ENCODE measurements around the gene RPL29.
"Not testable (repeated sequence)": the region's sequence is repeated elsewhere in the genome, so short reads cannot be mapped to it uniquely, and the experiment has no call there.

Gene RPL29

DNA sequence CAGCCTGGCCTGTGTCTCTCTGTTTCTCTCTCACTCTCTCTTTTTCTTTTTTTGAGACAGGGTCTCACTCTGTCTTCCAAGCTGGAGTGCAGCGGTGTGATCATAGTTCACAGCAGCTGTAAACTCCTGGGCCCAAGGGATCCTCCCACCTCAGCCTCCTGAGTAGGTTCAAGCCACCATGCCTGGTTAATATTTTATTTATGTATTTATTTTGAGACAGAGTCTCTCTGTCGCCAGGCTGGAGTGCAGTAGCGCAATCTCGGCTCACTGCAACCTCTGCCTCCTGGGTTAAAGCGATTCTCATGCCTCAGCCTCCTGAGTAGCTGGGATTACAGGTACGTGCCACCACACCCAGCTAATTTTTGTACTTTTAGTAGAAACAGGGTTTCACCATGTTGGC is 38.1 kb upstream of the RPL29 start:
- not testable (repeated sequence) for H3K27me3 Mint-ChIP-seq (ENCODE audit: low read depth); H3K27ac Mint-ChIP-seq; H3K4me1 Mint-ChIP-seq (ENCODE audit: low read depth); DNase-seq (ENCODE audit: low spot score); H3K9me3 Mint-ChIP-seq; H3K4me3 Mint-ChIP-seq; H3K36me3 Mint-ChIP-seq (ENCODE audit: low read depth)

DNA sequence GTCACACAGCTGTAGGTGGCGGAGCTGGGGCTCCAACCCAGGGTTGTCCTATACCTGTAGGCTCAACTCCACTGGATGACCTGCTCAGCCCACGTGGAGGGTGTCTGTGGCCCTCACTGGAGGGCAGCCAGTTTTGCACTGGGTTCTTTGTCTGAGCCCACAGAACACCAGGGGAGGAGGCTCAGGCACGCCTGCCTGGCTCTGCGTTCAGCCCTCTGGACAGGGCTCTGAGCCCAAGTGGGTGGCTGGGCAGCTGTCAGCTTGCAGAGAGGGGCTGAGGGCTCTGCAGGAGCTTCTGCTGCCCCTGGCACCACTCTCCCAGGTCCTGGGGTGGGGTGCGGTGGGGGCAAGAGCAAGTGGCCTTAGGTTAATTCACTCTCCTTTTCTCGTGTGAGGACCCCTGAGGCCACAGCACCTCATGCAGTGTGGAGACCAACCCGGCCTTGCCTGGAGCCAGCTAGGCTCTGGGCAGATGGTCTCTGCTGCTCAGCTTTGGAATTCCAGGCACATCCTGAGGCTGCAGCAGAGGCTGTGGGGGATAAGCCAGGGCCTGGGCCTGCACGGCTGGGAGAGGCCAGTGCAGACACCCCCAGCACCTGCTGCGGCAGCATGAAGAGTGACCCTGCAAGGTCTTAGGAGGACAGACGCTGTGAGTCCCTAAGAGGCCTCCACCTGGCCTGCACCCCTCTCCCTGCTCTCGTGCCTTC is 37.2 kb upstream of the RPL29 start:
- H3K4me3 Mint-ChIP-seq, result no peak overlapping the region
- no peaks in the 10 kb centered on the region for H3K36me3 Mint-ChIP-seq (ENCODE audit: low read depth)
- H3K9me3 Mint-ChIP-seq, result no peaks in the 10 kb centered on the region
- H3K27me3 Mint-ChIP-seq (ENCODE audit: low read depth), result no peaks in the 10 kb centered on the region
- DNase-seq (ENCODE audit: low spot score), result no peak
- H3K4me1 Mint-ChIP-seq (ENCODE audit: low read depth), result no peaks in the 10 kb centered on the region
- H3K27ac Mint-ChIP-seq, result no peak overlapping the region

- no peaks in the 10 kb centered on the region for H3K27me3 Mint-ChIP-seq (ENCODE audit: low read depth)
- no peak overlapping the region for H3K4me3 Mint-ChIP-seq
- H3K27ac Mint-ChIP-seq, result no peak overlapping the region
- H3K36me3 Mint-ChIP-seq (ENCODE audit: low read depth), result no peaks in the 10 kb centered on the region
- no peaks in the 10 kb centered on the region for H3K9me3 Mint-ChIP-seq
- no peaks in the 10 kb centered on the region for H3K4me1 Mint-ChIP-seq (ENCODE audit: low read depth)
- no peak for DNase-seq (ENCODE audit: low spot score)
These were observed 36.2 kb upstream of the RPL29 start for GRCh38 chr3:52031896-52032295.

DNA sequence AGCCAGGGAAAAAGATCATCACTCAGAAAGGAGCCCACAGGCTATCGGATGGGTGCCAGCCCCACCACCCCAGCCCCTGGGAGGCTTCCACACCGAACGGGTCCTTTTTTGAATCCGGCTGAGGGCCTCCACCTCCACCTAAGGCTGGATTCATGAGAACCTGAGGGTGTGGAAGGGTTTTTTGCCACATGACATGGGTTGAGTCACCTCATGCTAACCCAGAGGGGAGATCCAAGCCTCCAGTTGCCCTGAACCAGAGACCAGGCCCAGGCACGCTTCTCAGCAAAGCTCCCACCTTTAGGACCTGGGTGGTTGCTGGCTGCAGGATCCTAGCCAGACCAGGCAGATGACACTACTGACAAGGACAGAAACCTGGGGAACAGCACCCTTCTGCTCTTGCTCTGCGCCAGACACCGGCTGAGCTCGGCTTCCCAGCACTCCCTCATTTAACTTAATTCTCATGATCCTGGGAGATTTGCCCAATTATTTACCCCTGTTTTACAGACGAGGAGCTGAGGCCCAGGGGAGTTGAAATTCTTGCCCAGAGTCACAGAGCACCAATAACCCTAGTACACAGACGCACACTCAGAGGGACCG is 35.1 kb upstream of the RPL29 start:
- Mint-ChIP-seq H3K4me3 (no peak overlapping the region), H3K36me3 (ENCODE audit: low read depth) (no peaks in the 10 kb centered on the region), H3K9me3 (no peaks in the 10 kb centered on the region), H3K27me3 (ENCODE audit: low read depth) (peaks cover 4% of the 10 kb centered on the region), H3K4me1 (ENCODE audit: low read depth) (no peaks in the 10 kb centered on the region), H3K27ac (no peak overlapping the region)
- DNase-seq (ENCODE audit: low spot score), result no peak

- Mint-ChIP-seq H3K36me3 (ENCODE audit: low read depth) (no peaks in the 10 kb centered on the region), H3K27ac (no peak overlapping the region), H3K27me3 (ENCODE audit: low read depth) (peaks cover 4% of the 10 kb centered on the region), H3K9me3 (no peaks in the 10 kb centered on the region), H3K4me3 (no peak overlapping the region), H3K4me1 (ENCODE audit: low read depth) (no peaks in the 10 kb centered on the region)
- no peak for DNase-seq (ENCODE audit: low spot score)
These were observed 33.8 kb upstream of the RPL29 start for GRCh38 chr3:52029535-52029934.

DNA sequence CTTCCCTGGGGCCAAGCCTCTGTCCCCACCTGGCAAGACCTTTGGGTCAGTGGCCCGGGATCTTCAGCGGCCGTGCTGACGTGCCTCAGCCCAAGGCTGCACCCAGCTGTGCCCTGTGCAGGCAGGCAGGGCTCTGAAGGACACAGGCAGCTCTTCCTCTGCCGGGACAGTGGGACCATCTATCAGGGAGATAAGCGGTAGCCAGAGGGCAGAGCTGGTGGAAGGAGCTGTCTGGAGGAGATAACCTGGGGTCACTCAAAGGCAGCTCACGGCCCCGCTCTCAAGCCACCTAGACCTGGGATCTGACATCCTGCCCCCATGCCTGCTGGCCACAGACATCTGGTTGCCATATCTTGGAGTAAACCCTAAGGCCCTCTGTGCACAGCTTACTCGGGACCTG is 33.4 kb upstream of the RPL29 start:
- H3K4me1 Mint-ChIP-seq (ENCODE audit: low read depth), result no peaks in the 10 kb centered on the region
- no peak overlapping the region for H3K27ac Mint-ChIP-seq
- H3K36me3 Mint-ChIP-seq (ENCODE audit: low read depth), result no peaks in the 10 kb centered on the region
- H3K4me3 Mint-ChIP-seq, result no peak overlapping the region
- H3K9me3 Mint-ChIP-seq, result no peaks in the 10 kb centered on the region
- no peak for DNase-seq (ENCODE audit: low spot score)
- H3K27me3 Mint-ChIP-seq (ENCODE audit: low read depth), result peaks cover 4% of the 10 kb centered on the region

- Mint-ChIP-seq H3K27me3 (ENCODE audit: low read depth) (peaks cover 4% of the 10 kb centered on the region), H3K4me1 (ENCODE audit: low read depth) (no peaks in the 10 kb centered on the region), H3K9me3 (no peaks in the 10 kb centered on the region), H3K27ac (no peak overlapping the region), H3K36me3 (ENCODE audit: low read depth) (no peaks in the 10 kb centered on the region), H3K4me3 (no peak overlapping the region)
- DNase-seq (ENCODE audit: low spot score), result no peak
These were observed 32.9 kb upstream of the RPL29 start for GRCh38 chr3:52028572-52028971.

GRCh38 chr3:52026041-52026440 is 30.3 kb upstream of the RPL29 start:
- DNase-seq (ENCODE audit: low spot score), result no peak
- H3K4me1 Mint-ChIP-seq (ENCODE audit: low read depth), result no peaks in the 10 kb centered on the region
- no peaks in the 10 kb centered on the region for H3K9me3 Mint-ChIP-seq

GRCh38 chr3:52025453-52025852 is 29.8 kb upstream of the RPL29 start:
- Mint-ChIP-seq H3K27me3 (ENCODE audit: low read depth) (peaks cover 4% of the 10 kb centered on the region), H3K4me3 (no peak overlapping the region), H3K4me1 (ENCODE audit: low read depth) (no peaks in the 10 kb centered on the region), H3K36me3 (ENCODE audit: low read depth) (no peaks in the 10 kb centered on the region), H3K27ac (no peak overlapping the region), H3K9me3 (no peaks in the 10 kb centered on the region)
- no peak for DNase-seq (ENCODE audit: low spot score)

More at GRCh38 chr3:52026041-52026440, 30.3 kb upstream of the RPL29 start:
- no peak overlapping the region for H3K27ac Mint-ChIP-seq
- H3K4me3 Mint-ChIP-seq, result no peak overlapping the region
- H3K36me3 Mint-ChIP-seq (ENCODE audit: low read depth), result no peaks in the 10 kb centered on the region
- peaks cover 4% of the 10 kb centered on the region for H3K27me3 Mint-ChIP-seq (ENCODE audit: low read depth)

DNA sequence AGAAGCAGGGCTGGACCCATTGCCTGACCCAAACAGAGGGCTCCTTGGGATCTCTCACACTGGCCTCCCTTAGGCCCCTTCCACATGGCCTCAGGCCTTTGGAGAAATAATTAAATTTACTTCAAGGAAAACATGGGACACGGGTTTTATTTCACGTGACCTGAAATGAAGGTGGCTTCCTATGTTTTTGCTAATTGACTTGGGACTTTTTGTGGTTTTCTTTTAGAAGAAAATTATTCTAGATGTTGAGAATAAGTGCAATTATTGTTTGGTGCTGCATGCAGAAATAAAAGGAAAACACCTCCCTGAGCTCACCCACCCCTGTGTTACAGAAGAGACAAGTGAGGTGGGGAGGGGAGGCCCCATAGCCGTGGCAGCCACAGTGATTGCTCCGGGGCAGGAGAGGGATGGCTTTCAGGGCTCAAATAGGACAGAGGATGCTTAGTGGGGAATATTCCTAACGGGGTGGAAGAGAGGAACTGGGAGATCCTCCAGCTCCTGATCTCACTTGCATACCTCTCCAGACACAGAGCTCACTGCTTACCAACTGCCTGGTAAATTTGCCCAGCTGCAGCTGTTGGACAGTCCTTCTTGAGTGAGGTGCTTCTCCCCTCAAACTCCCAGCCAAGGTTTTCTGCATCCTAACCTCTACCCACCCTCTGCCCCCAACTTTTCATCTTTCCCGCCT is 29.2 kb upstream of the RPL29 start:
- Mint-ChIP-seq H3K4me3 (no peak overlapping the region), H3K27me3 (ENCODE audit: low read depth) (peaks cover 4% of the 10 kb centered on the region), H3K27ac (no peak overlapping the region), H3K36me3 (ENCODE audit: low read depth) (no peaks in the 10 kb centered on the region), H3K9me3 (no peaks in the 10 kb centered on the region), H3K4me1 (ENCODE audit: low read depth) (no peaks in the 10 kb centered on the region)
- DNase-seq (ENCODE audit: low spot score), result no peak

GRCh38 chr3:52023860-52024764 is 28.4 kb upstream of the RPL29 start:
- Mint-ChIP-seq H3K27me3 (ENCODE audit: low read depth) (peaks cover 4% of the 10 kb centered on the region), H3K9me3 (no peaks in the 10 kb centered on the region), H3K27ac (no peak overlapping the region), H3K4me1 (ENCODE audit: low read depth) (no peaks in the 10 kb centered on the region), H3K36me3 (ENCODE audit: low read depth) (no peaks in the 10 kb centered on the region), H3K4me3 (no peak overlapping the region)
- DNase-seq (ENCODE audit: low spot score), result no peak

- no peaks in the 10 kb centered on the region for H3K4me1 Mint-ChIP-seq (ENCODE audit: low read depth)
- no peak overlapping the region for H3K27ac Mint-ChIP-seq
These were observed 27.5 kb upstream of the RPL29 start for GRCh38 chr3:52023101-52023770.

DNA sequence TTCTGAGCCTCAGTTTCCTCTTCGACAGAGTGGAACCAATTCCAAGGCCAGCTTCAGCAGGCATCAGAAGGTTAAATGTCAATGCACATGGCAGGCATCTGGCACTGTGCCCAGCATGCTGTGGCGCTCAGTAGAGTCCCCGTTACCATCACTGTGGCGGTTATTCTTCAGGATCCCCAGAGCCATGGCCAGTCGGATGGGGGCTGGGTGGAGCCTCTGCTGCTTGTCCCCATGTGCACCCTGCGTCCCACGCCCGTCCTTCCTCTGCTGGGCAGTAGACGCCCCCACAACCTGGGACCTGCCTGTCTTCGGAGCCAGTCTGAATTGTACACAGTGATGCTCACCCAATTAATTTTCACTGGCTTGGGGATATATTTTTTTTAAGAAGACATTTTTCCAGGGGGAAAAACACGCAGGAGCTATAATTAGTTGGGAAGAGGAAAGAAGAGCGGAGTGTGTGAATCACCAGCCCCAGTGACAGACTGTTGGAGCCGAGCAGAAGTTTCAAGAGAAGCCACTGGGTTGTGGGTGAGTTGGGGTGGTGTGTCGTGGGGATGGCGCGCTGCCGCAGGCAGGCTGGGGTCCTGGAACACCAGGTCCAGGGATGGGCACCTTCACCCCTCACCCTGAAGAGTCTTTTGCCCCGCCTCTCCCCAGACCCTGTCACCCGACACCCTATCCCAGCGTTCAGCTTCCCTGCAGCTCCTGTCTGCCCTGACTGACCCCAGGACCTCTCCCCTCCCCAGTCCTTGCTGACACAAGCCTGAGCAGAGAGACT is 26.8 kb upstream of the RPL29 start:
- no peak for DNase-seq (ENCODE audit: low spot score)
- H3K4me1 Mint-ChIP-seq (ENCODE audit: low read depth), result no peaks in the 10 kb centered on the region

More at GRCh38 chr3:52023101-52023770, 27.5 kb upstream of the RPL29 start:
- no peaks in the 10 kb centered on the region for H3K36me3 Mint-ChIP-seq (ENCODE audit: low read depth)
- H3K4me3 Mint-ChIP-seq, result no peak overlapping the region
- no peaks in the 10 kb centered on the region for H3K9me3 Mint-ChIP-seq
- H3K27me3 Mint-ChIP-seq (ENCODE audit: low read depth), result peaks cover 4% of the 10 kb centered on the region
- no peak for DNase-seq (ENCODE audit: low spot score)

More for the DNA sequence above, 26.8 kb upstream of the RPL29 start:
- H3K27me3 Mint-ChIP-seq (ENCODE audit: low read depth), result peaks cover 4% of the 10 kb centered on the region
- H3K4me3 Mint-ChIP-seq, result no peak overlapping the region
- no peak overlapping the region for H3K27ac Mint-ChIP-seq
- no peaks in the 10 kb centered on the region for H3K9me3 Mint-ChIP-seq
- H3K36me3 Mint-ChIP-seq (ENCODE audit: low read depth), result no peaks in the 10 kb centered on the region

All from T-helper 2 cell treated with Interferon-gamma antibody and Interleukin-4, amounts not matched to agents 5 μg/mL and 100 μg/mL, for 36 hours (primary cell).